Fibroblast of skin of left biceps (primary cell): ENCODE data around the gene HEMGN.

Experiments
- DNase-seq, 2 experiments: peaks; one replicate each; pipeline ENCODE4 v3.0.0-alpha.2; 2013; ENCODE audit warnings: low read depth in 2 of 2

HEMGN gene

DNA sequence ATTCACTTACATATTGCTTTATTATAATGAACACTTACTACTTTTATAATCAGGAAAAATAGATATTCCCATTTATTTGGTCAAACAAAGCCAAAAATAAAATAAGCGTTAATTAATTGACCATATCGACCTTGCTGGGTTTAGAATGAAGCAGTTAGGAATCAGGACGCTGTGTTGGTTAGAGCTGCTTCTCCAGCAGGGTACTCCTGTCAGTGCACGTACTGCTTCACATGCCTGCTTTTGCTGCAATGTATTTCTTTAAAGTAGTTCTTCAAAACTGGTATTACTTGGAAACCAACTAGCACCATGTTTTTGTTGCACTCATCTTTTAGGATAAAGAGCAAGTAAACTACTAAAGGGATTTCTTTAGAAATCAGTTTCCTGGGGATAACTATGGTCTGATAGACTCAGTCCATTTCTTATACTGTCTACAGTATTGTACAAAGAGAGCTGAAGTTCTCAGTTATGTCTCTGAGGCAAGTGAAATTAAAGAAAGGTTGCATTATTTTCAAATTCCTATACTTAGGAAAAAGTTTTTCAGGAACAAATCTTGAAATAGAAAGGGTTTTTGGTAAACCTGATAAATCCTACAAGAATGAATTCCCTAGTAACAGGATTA is 8.9 kb downstream of the HEMGN start:
- DNase-seq: no peak

GRCh38 chr9:97925497-97926334 is 12.3 kb downstream of the HEMGN start:
- DNase-seq: no peak

DNA sequence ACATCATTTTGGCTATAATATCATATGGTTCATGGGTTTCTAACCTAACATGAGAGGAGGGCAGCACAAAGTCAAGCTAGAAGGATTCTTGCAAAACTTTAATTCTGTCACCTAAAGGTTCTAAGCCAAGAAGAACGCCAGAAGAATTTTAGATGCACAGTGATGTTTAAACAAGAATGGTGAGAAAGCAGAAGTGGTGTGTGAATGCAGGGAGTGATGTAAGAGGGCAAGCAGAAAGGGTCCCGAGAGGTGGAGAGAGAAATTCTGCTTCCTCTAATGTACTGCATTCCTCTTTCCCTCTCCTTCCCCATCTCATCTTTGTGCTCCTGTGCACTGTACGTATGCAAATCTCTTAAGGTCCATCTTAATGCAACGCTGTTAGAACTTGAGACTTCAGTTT is 13.6 kb downstream of the HEMGN start:
- no peak for DNase-seq

DNA sequence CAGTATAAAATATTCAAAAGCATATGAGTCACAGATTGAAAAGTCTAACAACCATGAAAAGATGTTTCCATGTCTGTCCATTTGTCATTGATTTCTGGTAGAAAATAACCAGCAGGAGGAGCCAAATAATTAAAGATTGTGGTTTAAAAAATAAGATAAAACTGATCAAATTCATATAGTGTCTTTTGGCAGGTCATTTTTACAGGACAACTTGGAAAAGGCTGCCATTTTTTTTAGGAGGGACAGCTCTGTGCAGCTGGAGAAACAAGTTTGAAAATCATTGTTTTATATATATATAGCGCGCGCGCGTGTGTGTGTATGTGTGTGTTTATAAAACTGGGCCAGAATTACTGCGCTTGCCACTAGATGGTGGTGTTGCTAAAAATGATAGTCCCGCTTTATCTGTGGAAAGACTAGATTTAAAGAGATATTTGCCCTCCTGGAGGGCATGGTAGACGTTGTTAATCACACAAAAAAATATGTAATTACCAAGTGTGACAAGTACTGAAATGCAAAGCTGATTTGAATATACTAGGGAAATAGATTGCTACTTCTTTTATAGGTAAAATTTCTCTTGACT is 14.4 kb downstream of the HEMGN start:
- DNase-seq: peak; percentile 40 to 52

- DNase-seq: peak; percentile 97 to 98
These were observed 15.8 kb downstream of the HEMGN start, which contains the start of gene TRMO for GRCh38 chr9:97921959-97922724. Gene TRMO, minus strand, starts transcription at chr9:97922500. Its CDS starts 7 bp downstream, at chr9:97922493.

DNA sequence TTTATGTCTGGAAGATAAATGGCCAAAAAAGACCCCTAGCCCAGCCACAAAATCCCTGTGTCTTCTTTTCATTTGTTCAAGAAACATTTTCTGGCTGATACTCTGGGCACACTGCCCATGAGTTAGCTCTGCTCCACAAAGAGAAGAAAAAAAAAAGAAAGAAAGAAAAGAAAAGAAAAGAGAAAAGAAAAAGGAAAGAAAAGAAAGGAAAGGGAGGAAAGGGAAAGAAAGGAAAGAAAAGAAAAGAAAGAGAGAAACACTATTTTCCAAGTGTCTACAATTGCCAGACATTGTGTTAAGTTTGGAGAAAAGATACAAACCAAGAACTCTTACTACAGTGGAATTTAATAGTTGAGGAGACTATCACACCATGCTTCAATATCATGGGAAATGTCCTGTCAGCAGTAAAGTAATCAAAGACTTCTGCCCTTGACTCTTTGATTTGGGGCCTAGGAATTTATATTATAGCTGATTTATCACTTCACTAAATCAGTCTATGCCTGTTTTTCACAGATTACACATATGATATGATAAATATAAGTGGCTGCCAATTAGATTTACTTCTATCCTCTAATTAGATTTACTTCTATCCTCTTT is 18.7 kb downstream of the HEMGN start:
- DNase-seq: no peak

- DNase-seq: no peak
These were observed 19.4 kb downstream of the HEMGN start for GRCh38 chr9:97918611-97919010.

DNA sequence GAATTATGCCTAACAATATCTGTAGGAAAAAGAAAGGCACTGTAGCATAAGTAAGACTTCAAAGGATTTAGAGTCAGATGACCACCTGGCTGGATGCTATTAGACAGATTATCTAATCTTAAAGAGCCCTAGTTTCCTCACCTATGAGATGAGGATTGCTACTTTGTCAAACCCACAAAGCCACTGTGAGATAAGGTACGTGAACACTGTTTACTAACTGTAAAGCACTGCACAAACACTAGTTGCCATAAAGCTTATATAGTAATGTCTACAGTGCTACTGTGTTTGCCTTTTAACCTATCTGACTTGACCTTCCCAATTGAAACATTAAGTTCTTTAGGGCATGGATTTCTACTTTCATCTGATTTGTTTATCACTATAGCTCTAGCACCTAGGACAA is 26.0 kb downstream of the HEMGN start:
- DNase-seq: no peak

GRCh38 chr9:97911528-97911927 is 26.4 kb downstream of the HEMGN start:
- no peak for DNase-seq

DNA sequence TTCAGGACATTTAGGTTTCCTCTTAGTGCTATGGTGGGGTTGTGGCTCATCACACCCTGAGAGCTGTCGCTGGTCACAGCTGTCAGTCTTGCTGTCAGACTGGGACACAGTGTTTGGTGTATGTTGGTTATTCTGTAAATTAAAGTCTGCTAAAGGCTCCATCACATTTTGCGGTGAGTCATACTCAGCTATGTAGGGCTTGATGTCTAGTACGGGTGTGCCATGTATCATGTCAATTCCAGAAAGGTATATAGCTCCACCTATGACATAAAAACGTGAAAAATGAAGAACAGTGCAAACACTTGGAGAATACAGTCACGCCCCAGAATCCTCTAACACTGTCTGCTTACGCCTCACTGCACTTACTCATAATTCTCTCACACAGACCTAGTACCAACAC is 27.6 kb downstream of the HEMGN start:
- DNase-seq: no peak

DNA sequence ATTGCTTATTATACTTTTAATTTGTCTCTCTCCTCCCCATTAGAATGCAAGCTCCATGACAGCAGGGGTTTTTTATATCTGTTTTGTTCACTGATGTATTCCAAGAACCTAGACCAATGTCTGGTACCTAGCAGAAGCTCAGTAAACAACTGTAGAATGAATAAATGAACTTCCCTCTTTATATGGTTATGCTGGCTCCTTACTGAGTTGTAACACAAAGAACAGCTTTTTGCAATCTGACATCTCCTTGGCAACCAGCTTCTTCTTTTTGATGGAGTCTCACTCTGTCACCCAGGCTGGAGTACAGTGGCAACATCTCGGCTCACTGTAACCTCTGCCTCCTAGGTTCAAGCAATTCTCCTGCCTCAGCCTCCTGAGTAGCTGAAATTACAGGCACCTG is 29.3 kb downstream of the HEMGN start:
- DNase-seq: no peak

GRCh38 chr9:97907632-97908031 is 30.3 kb downstream of the HEMGN start:
- no peak for DNase-seq

DNA sequence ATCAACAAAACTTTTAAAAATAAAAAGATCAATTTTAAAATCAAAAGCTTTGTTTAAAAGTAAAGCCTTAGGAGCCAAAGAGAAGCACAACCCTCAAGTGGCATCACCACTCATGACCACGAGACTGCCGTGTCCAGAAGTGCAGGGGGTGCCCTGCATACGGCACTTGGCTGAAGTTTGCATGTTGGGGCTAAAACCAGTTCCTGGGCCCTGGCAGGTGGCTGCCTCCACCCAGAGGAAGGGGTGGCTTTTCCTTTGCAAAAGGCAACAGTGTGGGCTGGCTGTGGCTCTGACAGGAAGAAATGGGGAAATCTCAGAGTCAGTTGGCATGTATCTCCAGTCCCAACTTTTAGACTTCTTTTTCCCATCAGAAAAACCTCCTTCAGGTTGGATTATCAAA is 30.9 kb downstream of the HEMGN start:
- DNase-seq: no peak

- DNase-seq: no peak
These were observed 31.6 kb downstream of the HEMGN start for GRCh38 chr9:97906236-97906831.

- DNase-seq: no peak
These were observed 32.7 kb downstream of the HEMGN start for GRCh38 chr9:97905228-97905627.

DNA sequence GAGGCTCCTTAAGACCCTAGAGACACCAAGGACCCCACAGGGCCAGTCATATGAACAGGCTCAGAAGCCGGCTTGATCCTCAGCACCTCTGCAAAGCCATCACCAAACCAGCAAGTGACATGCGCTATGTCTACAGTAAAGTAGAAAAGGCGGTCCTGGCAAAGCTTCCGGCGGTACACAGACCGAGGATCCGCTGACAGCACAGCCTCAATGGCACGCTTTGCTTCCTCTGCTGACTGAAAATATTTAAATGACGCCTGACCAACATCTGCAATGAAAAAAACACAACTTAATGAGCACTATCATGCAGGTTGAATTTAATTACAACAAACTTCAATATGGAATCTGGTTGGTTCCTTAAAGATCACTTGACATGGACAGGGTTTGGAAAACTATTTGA is 33.2 kb downstream of the HEMGN start:
- DNase-seq: no peak

- no peak for DNase-seq
These were observed 34.8 kb downstream of the HEMGN start for GRCh38 chr9:97903177-97903576.

- DNase-seq: no peak
These were observed 37.0 kb downstream of the HEMGN start for GRCh38 chr9:97900738-97901565.

- peak in 1 of 2 experiments; percentile 18 for DNase-seq
These were observed 37.8 kb downstream of the HEMGN start for GRCh38 chr9:97900103-97900737.
